Liver (tissue), 3 donors: ENCODE results near the gene PC.

Experiments used
- CTCF ChIP-seq: fragments of 150-350 bp; IDR thresholded peaks from 2 replicates; pipeline ENCODE4 v1.5.1; 2017; ENCODE audit warnings: improper control_type of control experiment, low read depth, low read length; ENCODE audit not compliant: missing input control
- GABPA ChIP-seq, 2 donors: IDR thresholded peaks in 1 of 2; conservative IDR thresholded peaks in 1 of 2; 2 replicates each; pipeline ENCODE4 v1.6.1; 2016; ENCODE audit warnings: antibody characterized with exemption in 2 of 2, mild to moderate bottlenecking in 1 of 2, moderate library complexity in 1 of 2
- RAD21 ChIP-seq, 2 donors: IDR thresholded peaks; 2 replicates each; pipeline ENCODE4 v1.6.1; 2016; ENCODE audit warnings: antibody characterized with exemption in 2 of 2, mild to moderate bottlenecking in 2 of 2
- REST ChIP-seq: IDR thresholded peaks from 2 replicates; pipeline ENCODE4 v1.6.1; 2016; ENCODE audit warnings: antibody characterized with exemption, mild to moderate bottlenecking
- SP1 ChIP-seq: IDR thresholded peaks from 2 replicates; pipeline ENCODE4 v1.6.1; 2018; ENCODE audit warnings: antibody characterized with exemption, mild to moderate bottlenecking
- TAF1 ChIP-seq: conservative IDR thresholded peaks from 2 replicates; pipeline ENCODE4 v1.6.1; 2016; ENCODE audit warnings: antibody characterized with exemption, mild to moderate bottlenecking
- TF ChIP-seq, protein P1 (sequence below): IDR thresholded peaks from 2 replicates; pipeline ENCODE4 v1.6.1; 2016; ENCODE audit warnings: antibody characterized with exemption
- donor health status: healthy.
- donor health status: healthy.

DNA sequence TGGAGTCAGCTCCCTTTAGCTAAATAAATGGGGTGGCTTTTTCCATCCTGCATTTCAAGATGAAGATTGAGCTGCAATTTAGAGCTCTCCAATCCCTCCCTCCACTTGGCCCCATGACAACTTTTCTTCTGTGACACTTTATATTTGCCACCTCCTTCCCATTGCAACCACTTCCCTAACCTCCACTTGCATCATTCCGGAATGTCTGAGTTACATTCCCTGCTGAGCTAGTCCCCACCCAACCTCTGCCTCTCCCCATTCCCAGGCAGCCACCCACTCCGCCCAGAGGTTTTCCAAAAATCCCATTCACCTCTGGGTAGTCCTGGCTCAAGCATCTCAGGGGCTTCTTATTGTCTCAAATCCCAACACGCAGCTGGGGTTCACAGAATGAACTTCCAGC lies 24.7 kb downstream of the PC start:
- TF ChIP-seq, protein P1, sequence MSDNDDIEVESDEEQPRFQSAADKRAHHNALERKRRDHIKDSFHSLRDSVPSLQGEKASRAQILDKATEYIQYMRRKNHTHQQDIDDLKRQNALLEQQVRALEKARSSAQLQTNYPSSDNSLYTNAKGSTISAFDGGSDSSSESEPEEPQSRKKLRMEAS = no peak
- no peak for TF ChIP-seq CTCF
- no peak for TF ChIP-seq RAD21 (IDR thresholded peaks at IDR 0.05)
- no peak for TF ChIP-seq REST
- no peak for TF ChIP-seq SP1
- no peak for TF ChIP-seq GABPA (IDR thresholded peaks at IDR 0.05 in 1 of 2, conservative IDR thresholded peaks at IDR 0.05 in 1 of 2)
- TF ChIP-seq TAF1 = no peak
